Adipocyte (in vitro differentiated cells): Measurements from ENCODE around the gene SKIC2.

Experiments
- DNase-seq: peaks from one replicate; pipeline ENCODE4 v3.0.0-alpha.2; 2015; ENCODE audit warnings: low read depth
- H3K27me3 ChIP-seq: replicated peaks from 2 replicates; pipeline ENCODE4 v1.7.0; 2013; ENCODE audit warnings: mild to moderate bottlenecking, low read length, moderate library complexity; ENCODE audit not compliant: control insufficient read depth, insufficient read depth
- H3K36me3 ChIP-seq: 2 replicates; pipeline ENCODE4 v1.7.0; 2013; ENCODE audit warnings: low read length, mild to moderate bottlenecking, moderate library complexity; ENCODE audit not compliant: control insufficient read depth, insufficient read depth, severe bottlenecking
- H3K4me1 ChIP-seq: 2 replicates; pipeline ENCODE4 v1.7.0; 2013; ENCODE audit warnings: mild to moderate bottlenecking, low read length, moderate library complexity; ENCODE audit not compliant: control insufficient read depth, insufficient read depth
- H3K4me3 ChIP-seq: 2 replicates; pipeline ENCODE4 v1.7.0; 2013; ENCODE audit warnings: mild to moderate bottlenecking, low read length, moderate library complexity
- H3K9ac ChIP-seq: 2 replicates; pipeline ENCODE4 v1.7.0; 2013; ENCODE audit warnings: mild to moderate bottlenecking, low read length, moderate library complexity
- H3K9me3 ChIP-seq: 2 replicates; pipeline ENCODE4 v1.7.0; 2013; ENCODE audit warnings: mild to moderate bottlenecking, low read length, moderate library complexity; ENCODE audit not compliant: control insufficient read depth

The SKIC2 gene

GRCh38 chr6:31961616-31962015, 2.6 kb downstream of the SKIC2 start:
- H3K27me3 ChIP-seq, result no peaks in the 10 kb centered on the region
- H3K4me3 ChIP-seq, result no peak overlapping the region
- no peaks in the 10 kb centered on the region for H3K9me3 ChIP-seq
- no peak for DNase-seq
- peaks cover 18% of the 10 kb centered on the region for H3K4me1 ChIP-seq
- no peak overlapping the region for H3K9ac ChIP-seq
- peaks cover 67% of the 10 kb centered on the region for H3K36me3 ChIP-seq

DNA sequence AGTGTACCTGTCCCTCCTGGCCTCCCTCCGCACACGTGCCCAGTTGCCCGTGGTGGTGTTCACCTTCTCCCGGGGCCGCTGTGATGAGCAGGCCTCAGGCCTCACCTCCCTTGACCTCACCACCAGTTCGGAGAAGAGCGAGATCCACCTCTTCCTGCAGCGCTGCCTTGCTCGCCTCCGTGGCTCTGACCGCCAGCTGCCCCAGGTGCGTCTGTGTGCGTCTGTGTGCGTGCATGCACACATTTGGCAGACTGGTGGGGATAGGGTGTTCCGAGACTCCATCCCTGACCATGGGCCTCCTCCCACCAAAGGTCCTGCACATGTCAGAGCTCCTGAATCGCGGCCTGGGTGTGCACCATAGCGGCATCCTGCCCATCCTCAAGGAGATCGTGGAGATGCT, 4.9 kb downstream of the SKIC2 start:
- H3K9me3 ChIP-seq, result no peaks in the 10 kb centered on the region
- no peak for DNase-seq
- H3K4me3 ChIP-seq, result no peak overlapping the region
- H3K4me1 ChIP-seq, result peaks cover 8% of the 10 kb centered on the region
- H3K9ac ChIP-seq, result no peak overlapping the region
- H3K27me3 ChIP-seq, result no peaks in the 10 kb centered on the region
- H3K36me3 ChIP-seq, result peaks cover 87% of the 10 kb centered on the region

GRCh38 chr6:31965700-31966099, 6.7 kb downstream of the SKIC2 start:
- Histone ChIP-seq H3K36me3 (peaks cover 96% of the 10 kb centered on the region), H3K9me3 (no peaks in the 10 kb centered on the region), H3K27me3 (no peaks in the 10 kb centered on the region), H3K4me1 (peaks cover 12% of the 10 kb centered on the region), H3K4me3 (no peak overlapping the region), H3K9ac (no peak overlapping the region)
- DNase-seq, result no peak

DNA sequence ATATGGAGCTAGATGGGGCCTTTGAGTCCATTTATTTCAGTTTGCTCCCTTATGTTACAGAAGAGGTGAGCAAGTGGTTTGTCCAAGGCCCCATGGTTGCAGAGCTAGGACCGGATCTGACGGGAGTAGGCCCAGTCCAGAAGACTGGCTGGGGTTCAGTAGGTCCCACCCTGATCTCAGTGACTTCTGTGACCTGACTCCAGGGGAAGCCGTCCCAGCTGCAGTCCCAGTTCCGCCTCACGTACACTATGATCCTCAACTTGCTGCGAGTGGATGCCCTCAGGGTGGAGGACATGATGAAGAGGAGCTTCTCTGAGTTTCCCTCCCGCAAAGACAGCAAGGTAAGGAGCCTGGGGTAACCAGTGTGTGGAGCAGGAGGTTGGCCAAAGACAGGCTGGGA, 7.5 kb downstream of the SKIC2 start:
- Histone ChIP-seq H3K36me3 (peaks cover 88% of the 10 kb centered on the region), H3K9ac (no peak overlapping the region), H3K9me3 (no peaks in the 10 kb centered on the region), H3K27me3 (no peaks in the 10 kb centered on the region), H3K4me3 (no peak overlapping the region), H3K4me1 (peaks cover 20% of the 10 kb centered on the region)
- DNase-seq, result no peak

- no peak overlapping the region for H3K9ac ChIP-seq
- DNase-seq, result no peak
- peaks cover 21% of the 10 kb centered on the region for H3K4me1 ChIP-seq
- no peaks in the 10 kb centered on the region for H3K9me3 ChIP-seq
- peaks cover 80% of the 10 kb centered on the region for H3K36me3 ChIP-seq
- H3K27me3 ChIP-seq, result no peaks in the 10 kb centered on the region
- H3K4me3 ChIP-seq, result no peak overlapping the region
Measured at GRCh38 chr6:31966997-31967925, 8.3 kb downstream of the SKIC2 start.

- DNase-seq, result no peak
- no peaks in the 10 kb centered on the region for H3K9me3 ChIP-seq
- no peak overlapping the region for H3K4me3 ChIP-seq
- H3K27me3 ChIP-seq, result no peaks in the 10 kb centered on the region
- H3K36me3 ChIP-seq, result peaks cover 73% of the 10 kb centered on the region
- H3K9ac ChIP-seq, result no peak overlapping the region
- peaks cover 24% of the 10 kb centered on the region for H3K4me1 ChIP-seq
Measured at GRCh38 chr6:31967926-31968320, 8.9 kb downstream of the SKIC2 start.

DNA sequence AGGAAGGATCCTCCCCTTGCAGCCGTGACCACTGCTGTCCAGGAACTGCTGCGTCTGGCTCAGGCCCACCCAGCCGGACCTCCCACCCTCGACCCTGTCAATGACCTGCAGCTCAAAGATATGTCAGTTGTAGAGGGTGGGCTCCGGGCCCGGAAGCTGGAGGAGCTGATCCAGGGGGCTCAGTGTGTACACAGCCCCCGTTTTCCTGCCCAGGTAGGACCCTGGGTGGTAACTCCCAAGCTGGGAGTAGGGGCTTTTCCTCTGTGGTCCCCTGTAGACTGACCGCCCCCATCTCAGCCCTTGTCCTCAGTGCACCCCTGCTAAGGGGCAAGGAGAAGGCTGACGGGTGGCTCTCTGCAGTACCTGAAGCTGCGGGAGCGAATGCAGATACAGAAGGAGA, 9.4 kb downstream of the SKIC2 start:
- no peaks in the 10 kb centered on the region for H3K27me3 ChIP-seq
- no peak for DNase-seq
- H3K36me3 ChIP-seq, result peaks cover 69% of the 10 kb centered on the region
- H3K9ac ChIP-seq, result no peak overlapping the region
- H3K4me3 ChIP-seq, result no peak overlapping the region
- no peaks in the 10 kb centered on the region for H3K9me3 ChIP-seq
- H3K4me1 ChIP-seq, result peaks cover 28% of the 10 kb centered on the region

DNA sequence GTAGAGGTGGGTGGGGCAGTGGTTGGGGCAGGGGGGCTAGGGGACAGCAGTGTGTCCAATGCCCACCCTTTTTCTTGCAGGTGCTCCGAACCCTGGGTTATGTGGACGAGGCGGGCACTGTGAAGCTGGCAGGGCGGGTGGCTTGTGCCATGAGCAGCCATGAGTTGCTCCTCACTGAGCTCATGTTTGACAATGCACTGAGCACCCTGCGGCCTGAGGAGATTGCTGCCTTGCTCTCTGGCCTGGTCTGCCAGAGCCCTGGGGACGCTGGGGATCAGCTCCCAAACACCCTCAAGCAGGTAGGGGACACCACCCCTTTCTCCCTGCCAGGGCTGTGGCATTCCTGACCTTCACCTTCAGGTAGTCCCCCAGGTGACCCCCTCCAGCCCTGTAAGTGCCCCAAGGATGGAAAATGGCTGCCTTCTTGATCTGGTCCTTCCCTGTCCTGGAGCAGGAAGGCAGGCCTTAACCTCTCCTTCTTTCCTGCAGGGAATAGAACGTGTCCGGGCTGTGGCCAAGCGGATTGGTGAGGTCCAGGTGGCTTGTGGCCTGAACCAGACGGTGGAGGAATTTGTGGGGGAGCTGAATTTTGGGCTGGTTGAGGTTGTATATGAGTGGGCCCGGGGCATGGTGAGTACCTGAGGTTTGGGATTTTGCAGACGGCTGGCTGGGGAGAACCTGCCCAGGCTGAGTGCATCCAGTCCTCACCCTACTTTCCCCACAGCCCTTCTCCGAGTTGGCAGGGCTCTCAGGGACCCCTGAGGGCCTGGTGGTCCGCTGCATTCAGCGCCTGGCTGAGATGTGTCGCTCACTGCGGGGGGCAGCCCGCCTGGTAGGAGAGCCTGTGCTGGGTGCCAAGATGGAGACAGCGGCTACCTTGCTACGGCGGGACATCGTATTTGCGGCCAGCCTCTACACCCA, 10.1 kb downstream of the SKIC2 start:
- Histone ChIP-seq H3K36me3 (peaks cover 62% of the 10 kb centered on the region), H3K9me3 (no peaks in the 10 kb centered on the region), H3K4me1 (peaks cover 33% of the 10 kb centered on the region), H3K27me3 (no peaks in the 10 kb centered on the region), H3K4me3 (no peak overlapping the region), H3K9ac (no peak overlapping the region)
- no peak for DNase-seq

- DNase-seq, result no peak
- Histone ChIP-seq H3K4me3 (peak overlapping the region; percentile 87), H3K9ac (peak overlapping the region; percentile 96), H3K9me3 (no peaks in the 10 kb centered on the region), H3K4me1 (peaks cover 33% of the 10 kb centered on the region), H3K36me3 (peaks cover 54% of the 10 kb centered on the region), H3K27me3 (no peaks in the 10 kb centered on the region)
Measured at GRCh38 chr6:31969712-31970603, 11.0 kb downstream of the SKIC2 start.

DNA sequence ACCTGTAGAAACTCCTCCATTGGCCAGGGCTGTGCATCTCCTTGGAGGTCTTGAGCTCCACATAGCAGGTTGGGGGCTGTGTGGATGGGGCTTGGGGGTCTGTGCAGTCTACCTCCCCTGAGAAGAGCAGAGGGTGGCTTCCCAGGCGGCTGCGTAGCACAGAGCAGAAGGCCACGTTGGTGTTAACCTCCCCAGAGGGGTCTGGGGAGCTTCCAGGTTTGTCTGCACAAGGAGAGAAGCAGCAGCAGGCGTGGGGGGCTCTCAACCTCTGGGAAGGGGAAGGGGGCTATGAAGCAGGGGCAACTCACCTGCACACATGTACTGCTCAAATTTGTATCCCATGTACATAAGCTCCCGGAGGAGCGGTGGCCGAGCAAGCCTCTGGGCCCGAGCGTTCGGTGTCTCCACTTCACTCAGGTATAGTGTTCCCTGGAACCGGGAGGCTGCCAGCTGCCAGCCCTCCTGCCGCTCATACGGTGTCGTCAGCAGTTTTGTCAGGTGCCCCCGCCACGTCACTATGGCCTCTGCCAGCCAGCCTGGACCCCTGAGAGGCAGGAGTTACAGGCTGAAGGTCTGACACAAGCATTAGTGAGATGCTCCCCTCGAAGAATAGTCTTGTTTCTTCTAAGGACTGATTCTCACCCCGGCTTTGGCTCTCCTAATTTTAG, 11.8 kb downstream of the SKIC2 start:
- DNase-seq, result peak; percentile 1
- H3K4me1 ChIP-seq, result peaks cover 33% of the 10 kb centered on the region
- no peaks in the 10 kb centered on the region for H3K9me3 ChIP-seq
- peak overlapping the region; percentile 96 for H3K9ac ChIP-seq
- peaks cover 46% of the 10 kb centered on the region for H3K36me3 ChIP-seq
- peak overlapping the region; percentile 87 for H3K4me3 ChIP-seq
- no peaks in the 10 kb centered on the region for H3K27me3 ChIP-seq
